Uterus (tissue), 2 donors: Measurements from ENCODE around the gene NKIRAS2.

Experiments used
- CTCF ChIP-seq, 4 experiments: fragments of 200-600 bp in 2 of 4; fragments of 450-650 bp in 2 of 4; sonication (generic) in 2 of 4; IDR thresholded peaks; one replicate each; pipeline ENCODE4 v1.5.1; 2016 to 2019; ENCODE audit warnings: antibody characterized with exemption in 4 of 4, mild to moderate bottlenecking in 2 of 4, moderate library complexity in 1 of 4
- POLR2A ChIP-seq, 2 donors: fragments of 450-650 bp; IDR thresholded peaks; one replicate each; pipeline ENCODE4 v1.6.1; 2016; ENCODE audit warnings: antibody characterized with exemption in 2 of 2, mild to moderate bottlenecking in 1 of 2, moderate library complexity in 1 of 2

DNA sequence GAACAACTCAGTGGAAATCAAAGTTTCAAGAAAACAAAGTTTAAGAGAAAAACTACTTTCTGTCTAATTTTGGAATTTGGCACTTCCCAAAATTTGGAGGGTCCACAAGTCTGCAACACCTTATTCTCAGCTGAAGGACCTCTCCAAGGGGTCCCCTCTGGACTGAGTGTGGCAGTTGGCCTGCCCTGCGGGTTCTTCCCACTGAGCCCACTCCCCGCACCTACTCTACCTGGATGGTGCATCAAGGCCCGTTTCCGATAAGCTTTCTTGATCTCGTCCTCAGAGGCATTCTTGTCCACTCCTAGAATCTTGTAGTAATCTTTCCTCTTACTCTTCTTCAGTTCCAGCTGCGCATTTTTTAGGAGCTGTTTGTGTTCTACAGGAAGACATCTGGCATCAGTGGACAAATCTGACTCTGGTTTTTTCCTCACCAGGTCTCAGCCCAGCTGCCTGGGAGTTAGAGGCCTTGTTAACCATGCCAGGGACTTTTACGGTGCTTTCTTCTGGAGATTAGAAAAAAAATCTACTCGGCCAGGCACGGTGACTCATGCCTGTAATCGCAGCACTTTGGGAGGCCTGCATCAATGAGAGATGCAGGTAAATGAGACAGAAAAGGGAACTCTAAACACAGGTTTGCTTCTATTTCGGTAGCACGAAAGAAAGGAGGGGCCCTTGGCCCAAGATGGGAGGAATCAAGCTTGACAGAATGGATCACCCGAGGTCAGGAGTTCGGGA is 37.7 kb upstream of the NKIRAS2 start:
- no peak for TF ChIP-seq CTCF (IDR thresholded peaks at IDR 0.05)
- TF ChIP-seq POLR2A (IDR thresholded peaks at IDR 0.05): no peak
